HCT116 (cell line): ENCODE measurements around the gene SYF2.

Experiments
- ELF1 ChIP-seq: IDR thresholded peaks from 2 replicates; pipeline ENCODE4 v1.6.1; 2012; ENCODE audit warnings: low read depth, borderline replicate concordance
- EZH2 ChIP-seq: fragments of 200-600 bp; sonication (generic); IDR thresholded peaks from 2 replicates; pipeline ENCODE4 v1.6.1; 2017; ENCODE audit warnings: antibody characterized with exemption, mixed run types
- EZH2phosphoT487 ChIP-seq: fragments of 200-600 bp; IDR thresholded peaks from 2 replicates; pipeline ENCODE4 v1.6.1; 2018; ENCODE audit warnings: antibody characterized with exemption, borderline replicate concordance
- JUND ChIP-seq: IDR thresholded peaks from 2 replicates; pipeline ENCODE4 v1.6.1; 2012
- POLR2A ChIP-seq: IDR thresholded peaks from 2 replicates; pipeline ENCODE4 v1.7.0; 2011; ENCODE audit warnings: borderline replicate concordance; ENCODE audit not compliant: insufficient read depth, insufficient read length; ENCODE audit errors: extremely low read depth
- POLR2AphosphoS5 ChIP-seq: IDR thresholded peaks from 2 replicates; pipeline ENCODE4 v1.6.1; 2011; ENCODE audit warnings: mild to moderate bottlenecking, low read depth, low read length, moderate library complexity
- SP1 ChIP-seq: IDR thresholded peaks from 2 replicates; pipeline ENCODE4 v1.6.1; 2012; ENCODE audit warnings: low read depth
- SRF ChIP-seq: IDR thresholded peaks from 2 replicates; pipeline ENCODE4 v1.6.1; 2012; ENCODE audit warnings: low read depth
- ZNF274 ChIP-seq: fragments of 200-500 bp; sonication (Bioruptor generic); IDR thresholded peaks from 2 replicates; pipeline ENCODE4 v1.6.1; 2014; ENCODE audit warnings: mild to moderate bottlenecking, low read depth, low read length, inconsistent platforms
- TF ChIP-seq, protein P1 (sequence below): IDR thresholded peaks from 2 replicates; pipeline ENCODE4 v1.6.1; 2012; ENCODE audit warnings: low read depth
- TF ChIP-seq, protein P2 (sequence below), 3 experiments: fragments of 200-600 bp in 1 of 3; sonication (generic) in 1 of 3; IDR thresholded peaks in 2 of 3; conservative IDR thresholded peaks in 1 of 3; 2 replicates each; pipeline ENCODE4 v1.5.1; 2012 to 2017; ENCODE audit warnings: low read depth in 2 of 3, low read length in 2 of 3, antibody characterized with exemption in 1 of 3, borderline replicate concordance in 1 of 3, control low read depth in 1 of 3, mild to moderate bottlenecking in 1 of 3, mixed read lengths in 1 of 3, mixed run types in 1 of 3, moderate library complexity in 1 of 3; ENCODE audit not compliant: insufficient read depth in 1 of 3
- TF ChIP-seq, protein P3 (sequence below): IDR thresholded peaks from 2 replicates; pipeline ENCODE4 v1.6.1; 2011; ENCODE audit warnings: mild to moderate bottlenecking, low read length, moderate library complexity; ENCODE audit not compliant: insufficient replicate concordance; ENCODE audit errors: extremely low read depth

DNA sequence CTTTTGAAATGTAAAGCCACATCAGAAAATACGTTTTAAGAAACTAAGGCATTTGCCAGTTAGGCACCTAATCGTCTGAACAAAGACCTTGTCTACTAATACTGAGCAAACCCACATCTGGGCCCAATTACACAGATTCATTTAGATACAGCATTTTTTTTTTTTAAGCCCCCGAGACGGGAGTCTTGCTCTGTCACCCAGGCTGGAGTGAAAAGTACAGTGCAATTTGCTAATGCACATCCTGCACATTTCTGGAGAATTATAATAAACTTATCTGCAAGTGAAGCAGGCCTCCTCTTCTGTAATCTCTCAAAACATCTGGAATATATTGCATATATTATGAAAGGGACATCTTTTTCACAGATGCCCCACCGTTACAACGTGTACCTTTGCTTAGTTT is 11.6 kb upstream of the SYF2 start:
- TF ChIP-seq POLR2AphosphoS5 (no peak), EZH2 (no peak), SP1 (no peak), EZH2phosphoT487 (no peak), SRF (no peak), ZNF274 (no peak), ELF1 (no peak), JUND (no peak), POLR2A (no peak)
- TF ChIP-seq, protein P1, sequence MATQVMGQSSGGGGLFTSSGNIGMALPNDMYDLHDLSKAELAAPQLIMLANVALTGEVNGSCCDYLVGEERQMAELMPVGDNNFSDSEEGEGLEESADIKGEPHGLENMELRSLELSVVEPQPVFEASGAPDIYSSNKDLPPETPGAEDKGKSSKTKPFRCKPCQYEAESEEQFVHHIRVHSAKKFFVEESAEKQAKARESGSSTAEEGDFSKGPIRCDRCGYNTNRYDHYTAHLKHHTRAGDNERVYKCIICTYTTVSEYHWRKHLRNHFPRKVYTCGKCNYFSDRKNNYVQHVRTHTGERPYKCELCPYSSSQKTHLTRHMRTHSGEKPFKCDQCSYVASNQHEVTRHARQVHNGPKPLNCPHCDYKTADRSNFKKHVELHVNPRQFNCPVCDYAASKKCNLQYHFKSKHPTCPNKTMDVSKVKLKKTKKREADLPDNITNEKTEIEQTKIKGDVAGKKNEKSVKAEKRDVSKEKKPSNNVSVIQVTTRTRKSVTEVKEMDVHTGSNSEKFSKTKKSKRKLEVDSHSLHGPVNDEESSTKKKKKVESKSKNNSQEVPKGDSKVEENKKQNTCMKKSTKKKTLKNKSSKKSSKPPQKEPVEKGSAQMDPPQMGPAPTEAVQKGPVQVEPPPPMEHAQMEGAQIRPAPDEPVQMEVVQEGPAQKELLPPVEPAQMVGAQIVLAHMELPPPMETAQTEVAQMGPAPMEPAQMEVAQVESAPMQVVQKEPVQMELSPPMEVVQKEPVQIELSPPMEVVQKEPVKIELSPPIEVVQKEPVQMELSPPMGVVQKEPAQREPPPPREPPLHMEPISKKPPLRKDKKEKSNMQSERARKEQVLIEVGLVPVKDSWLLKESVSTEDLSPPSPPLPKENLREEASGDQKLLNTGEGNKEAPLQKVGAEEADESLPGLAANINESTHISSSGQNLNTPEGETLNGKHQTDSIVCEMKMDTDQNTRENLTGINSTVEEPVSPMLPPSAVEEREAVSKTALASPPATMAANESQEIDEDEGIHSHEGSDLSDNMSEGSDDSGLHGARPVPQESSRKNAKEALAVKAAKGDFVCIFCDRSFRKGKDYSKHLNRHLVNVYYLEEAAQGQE: no peak
- TF ChIP-seq, protein P2, sequence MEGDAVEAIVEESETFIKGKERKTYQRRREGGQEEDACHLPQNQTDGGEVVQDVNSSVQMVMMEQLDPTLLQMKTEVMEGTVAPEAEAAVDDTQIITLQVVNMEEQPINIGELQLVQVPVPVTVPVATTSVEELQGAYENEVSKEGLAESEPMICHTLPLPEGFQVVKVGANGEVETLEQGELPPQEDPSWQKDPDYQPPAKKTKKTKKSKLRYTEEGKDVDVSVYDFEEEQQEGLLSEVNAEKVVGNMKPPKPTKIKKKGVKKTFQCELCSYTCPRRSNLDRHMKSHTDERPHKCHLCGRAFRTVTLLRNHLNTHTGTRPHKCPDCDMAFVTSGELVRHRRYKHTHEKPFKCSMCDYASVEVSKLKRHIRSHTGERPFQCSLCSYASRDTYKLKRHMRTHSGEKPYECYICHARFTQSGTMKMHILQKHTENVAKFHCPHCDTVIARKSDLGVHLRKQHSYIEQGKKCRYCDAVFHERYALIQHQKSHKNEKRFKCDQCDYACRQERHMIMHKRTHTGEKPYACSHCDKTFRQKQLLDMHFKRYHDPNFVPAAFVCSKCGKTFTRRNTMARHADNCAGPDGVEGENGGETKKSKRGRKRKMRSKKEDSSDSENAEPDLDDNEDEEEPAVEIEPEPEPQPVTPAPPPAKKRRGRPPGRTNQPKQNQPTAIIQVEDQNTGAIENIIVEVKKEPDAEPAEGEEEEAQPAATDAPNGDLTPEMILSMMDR (IDR thresholded peaks at IDR 0.05 in 2 of 3, conservative IDR thresholded peaks at IDR 0.05 in 1 of 3; ENCODE audit: borderline replicate concordance in 1 of 3, insufficient read depth in 1 of 3, low read depth in 2 of 3, low read length in 2 of 3): no peak
- TF ChIP-seq, protein P3, sequence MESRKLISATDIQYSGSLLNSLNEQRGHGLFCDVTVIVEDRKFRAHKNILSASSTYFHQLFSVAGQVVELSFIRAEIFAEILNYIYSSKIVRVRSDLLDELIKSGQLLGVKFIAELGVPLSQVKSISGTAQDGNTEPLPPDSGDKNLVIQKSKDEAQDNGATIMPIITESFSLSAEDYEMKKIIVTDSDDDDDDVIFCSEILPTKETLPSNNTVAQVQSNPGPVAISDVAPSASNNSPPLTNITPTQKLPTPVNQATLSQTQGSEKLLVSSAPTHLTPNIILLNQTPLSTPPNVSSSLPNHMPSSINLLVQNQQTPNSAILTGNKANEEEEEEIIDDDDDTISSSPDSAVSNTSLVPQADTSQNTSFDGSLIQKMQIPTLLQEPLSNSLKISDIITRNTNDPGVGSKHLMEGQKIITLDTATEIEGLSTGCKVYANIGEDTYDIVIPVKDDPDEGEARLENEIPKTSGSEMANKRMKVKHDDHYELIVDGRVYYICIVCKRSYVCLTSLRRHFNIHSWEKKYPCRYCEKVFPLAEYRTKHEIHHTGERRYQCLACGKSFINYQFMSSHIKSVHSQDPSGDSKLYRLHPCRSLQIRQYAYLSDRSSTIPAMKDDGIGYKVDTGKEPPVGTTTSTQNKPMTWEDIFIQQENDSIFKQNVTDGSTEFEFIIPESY: no peak
